PFSK-1 (cell line): ENCODE data around the gene TRAPPC12.

Source experiments
- POLR2AphosphoS5 ChIP-seq: IDR thresholded peaks from 2 replicates; pipeline ENCODE4 v1.6.1; 2012; ENCODE audit warnings: low read depth, mild to moderate bottlenecking, control low read depth, low read length, moderate library complexity
- TAF1 ChIP-seq: IDR thresholded peaks from 2 replicates; pipeline ENCODE4 v1.6.1; 2012; ENCODE audit warnings: low read length, control low read depth, borderline replicate concordance; ENCODE audit not compliant: insufficient read depth
- TF ChIP-seq, protein P1 (sequence below), 2 experiments: IDR thresholded peaks; 2 replicates each; pipeline versions ENCODE4 v1.6.1 to v1.8.0; 2011 to 2012; ENCODE audit warnings: low read depth in 2 of 2, low read length in 2 of 2, control low read depth in 1 of 2, inconsistent platforms in 1 of 2, mild to moderate bottlenecking in 1 of 2, moderate library complexity in 1 of 2; ENCODE audit not compliant: insufficient read depth in 1 of 2

DNA sequence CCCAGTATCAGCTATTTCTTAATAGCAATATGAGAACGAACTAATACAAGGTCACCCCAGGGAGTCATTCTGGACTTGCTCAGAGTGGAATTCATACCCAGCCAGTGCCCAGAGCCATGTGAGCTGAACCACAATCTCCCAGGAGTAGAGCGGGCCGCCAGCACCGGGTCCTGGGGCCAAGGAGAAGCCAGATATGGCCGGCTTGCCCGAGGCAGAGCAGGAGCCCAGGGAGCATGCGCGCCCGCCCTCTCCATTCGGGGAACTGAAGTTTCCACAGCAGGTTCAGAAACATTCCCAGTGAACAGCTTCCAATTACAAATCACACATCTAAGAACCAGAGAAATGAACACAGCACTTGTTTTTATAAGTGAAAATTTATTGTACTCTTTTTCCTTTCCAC, 39.4 kb upstream of the TRAPPC12 start:
- no peak for TF ChIP-seq TAF1
- no peak for TF ChIP-seq POLR2AphosphoS5
- TF ChIP-seq, protein P1, sequence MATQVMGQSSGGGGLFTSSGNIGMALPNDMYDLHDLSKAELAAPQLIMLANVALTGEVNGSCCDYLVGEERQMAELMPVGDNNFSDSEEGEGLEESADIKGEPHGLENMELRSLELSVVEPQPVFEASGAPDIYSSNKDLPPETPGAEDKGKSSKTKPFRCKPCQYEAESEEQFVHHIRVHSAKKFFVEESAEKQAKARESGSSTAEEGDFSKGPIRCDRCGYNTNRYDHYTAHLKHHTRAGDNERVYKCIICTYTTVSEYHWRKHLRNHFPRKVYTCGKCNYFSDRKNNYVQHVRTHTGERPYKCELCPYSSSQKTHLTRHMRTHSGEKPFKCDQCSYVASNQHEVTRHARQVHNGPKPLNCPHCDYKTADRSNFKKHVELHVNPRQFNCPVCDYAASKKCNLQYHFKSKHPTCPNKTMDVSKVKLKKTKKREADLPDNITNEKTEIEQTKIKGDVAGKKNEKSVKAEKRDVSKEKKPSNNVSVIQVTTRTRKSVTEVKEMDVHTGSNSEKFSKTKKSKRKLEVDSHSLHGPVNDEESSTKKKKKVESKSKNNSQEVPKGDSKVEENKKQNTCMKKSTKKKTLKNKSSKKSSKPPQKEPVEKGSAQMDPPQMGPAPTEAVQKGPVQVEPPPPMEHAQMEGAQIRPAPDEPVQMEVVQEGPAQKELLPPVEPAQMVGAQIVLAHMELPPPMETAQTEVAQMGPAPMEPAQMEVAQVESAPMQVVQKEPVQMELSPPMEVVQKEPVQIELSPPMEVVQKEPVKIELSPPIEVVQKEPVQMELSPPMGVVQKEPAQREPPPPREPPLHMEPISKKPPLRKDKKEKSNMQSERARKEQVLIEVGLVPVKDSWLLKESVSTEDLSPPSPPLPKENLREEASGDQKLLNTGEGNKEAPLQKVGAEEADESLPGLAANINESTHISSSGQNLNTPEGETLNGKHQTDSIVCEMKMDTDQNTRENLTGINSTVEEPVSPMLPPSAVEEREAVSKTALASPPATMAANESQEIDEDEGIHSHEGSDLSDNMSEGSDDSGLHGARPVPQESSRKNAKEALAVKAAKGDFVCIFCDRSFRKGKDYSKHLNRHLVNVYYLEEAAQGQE (IDR thresholded peaks at IDR 0.05; ENCODE audit: insufficient read depth in 1 of 2, low read depth in 2 of 2, low read length in 2 of 2): no peak
